ENCODE results near the gene EXOSC7. TPM values are rescaled to one million over a fixed set of nuclear protein-coding genes. Genes with fewer than 3 reads are reported as not detected.
"Not testable (repeated sequence)": the region's sequence is repeated elsewhere in the genome, so short reads cannot be mapped to it uniquely, and the experiment has no call there.

Gene EXOSC7
- total RNA-seq, 1 donor from 2014 or later, result 49.7 TPM

DNA sequence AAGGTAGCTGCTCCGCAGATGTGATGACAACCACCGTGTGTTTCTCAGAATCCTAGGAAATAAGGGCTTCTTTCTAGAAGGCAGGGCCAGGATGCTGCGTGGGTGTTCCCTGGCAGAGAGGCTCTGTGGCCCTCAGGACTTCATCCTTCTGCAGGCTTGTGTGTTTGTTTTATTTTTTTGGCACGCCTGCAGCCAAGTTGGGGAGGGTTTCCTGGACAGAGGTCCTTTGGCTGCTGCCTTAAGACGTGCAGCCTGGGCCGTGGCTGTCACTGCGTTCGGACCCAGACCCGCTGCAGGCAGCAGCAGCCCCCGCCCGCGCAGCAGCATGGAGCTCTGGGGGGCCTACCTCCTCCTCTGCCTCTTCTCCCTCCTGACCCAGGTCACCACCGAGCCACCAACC, 50.0 kb downstream of the EXOSC7 start, which contains the start of gene CLEC3B:
TSS of gene CLEC3B (plus strand) at position 266 of the 400 bp plus-strand sequence. CDS start at position 326, 60 bp downstream.
- DNase-seq, result peak; percentile 89

DNA sequence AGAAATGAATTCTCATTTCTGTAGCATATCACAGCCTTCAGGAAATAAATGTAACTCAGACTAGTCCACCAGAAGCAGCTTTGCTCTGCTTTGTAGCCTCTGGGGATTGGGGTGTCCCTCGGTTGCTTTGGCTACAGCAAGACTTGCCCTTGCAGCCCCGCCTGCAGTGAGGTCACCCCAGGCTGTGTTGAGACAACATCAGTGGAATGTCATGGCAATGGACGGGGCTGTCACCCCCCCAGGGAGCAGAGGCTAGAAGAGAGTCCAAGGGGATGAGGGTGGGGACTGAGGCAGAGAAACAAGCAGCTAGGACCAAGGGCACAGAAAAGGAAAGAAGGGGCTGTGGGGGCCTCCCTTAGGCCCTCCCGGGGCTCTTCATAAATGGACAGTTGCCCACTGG, 50.9 kb downstream of the EXOSC7 start:
- peak; percentile 55 for DNase-seq

DNA sequence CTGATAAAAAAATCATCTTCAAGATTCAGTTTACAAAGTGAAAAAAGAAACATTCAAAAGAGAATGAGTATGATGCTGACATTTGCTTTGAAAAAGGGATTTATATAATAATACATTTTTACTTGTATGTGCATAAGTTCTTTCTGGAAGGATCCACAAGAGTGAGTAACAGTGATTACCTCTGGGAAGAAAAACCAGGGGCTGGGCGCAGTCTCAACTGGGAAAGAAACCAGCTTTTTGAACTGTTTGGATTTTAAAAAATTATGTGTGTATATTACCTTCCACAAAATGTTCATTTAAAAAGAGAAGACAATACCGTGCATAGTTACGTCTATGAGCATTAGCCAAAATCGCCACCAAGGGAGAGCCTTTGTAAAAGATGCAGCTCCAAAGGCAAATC, 51.4 kb downstream of the EXOSC7 start:
- peak; percentile 55 for DNase-seq

DNA sequence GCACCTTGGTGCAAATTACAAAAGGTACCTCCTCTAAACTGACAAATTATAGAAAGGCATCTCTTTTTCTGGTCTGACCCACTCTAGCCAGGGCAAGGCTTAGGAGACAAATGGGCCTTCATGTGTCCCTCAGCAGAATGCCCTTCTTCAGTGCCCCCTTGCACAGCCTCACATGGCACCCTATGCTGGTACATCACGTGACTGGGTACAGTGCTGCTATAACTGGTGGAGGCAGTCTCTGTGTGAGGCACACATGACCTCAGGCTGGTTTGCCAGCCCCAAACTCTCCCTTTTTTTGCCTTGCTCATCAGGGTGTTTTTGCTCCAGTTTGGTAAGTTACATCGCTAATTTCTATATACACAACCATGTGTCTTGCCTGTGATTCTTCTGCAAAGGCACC, 53.2 kb downstream of the EXOSC7 start:
- no peak for DNase-seq

DNA sequence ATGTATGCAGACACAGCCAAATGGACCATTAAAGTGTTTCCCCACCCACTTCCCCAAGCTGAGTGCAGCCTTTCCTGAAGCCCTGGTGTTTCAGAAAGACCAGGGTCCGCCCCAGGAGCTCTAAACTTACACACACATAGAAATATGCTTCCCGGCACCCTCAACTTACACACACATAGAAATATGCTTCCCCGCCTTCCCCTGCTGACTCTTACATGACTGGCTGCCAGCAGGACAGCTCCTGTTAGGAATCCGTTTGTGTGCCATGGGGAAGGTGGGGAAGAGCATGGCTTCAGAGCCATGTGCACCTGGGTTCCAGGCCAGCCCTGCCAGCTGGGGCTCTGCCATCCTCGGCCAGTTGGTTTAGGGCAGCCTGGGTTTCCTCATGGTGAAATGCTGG, 53.6 kb downstream of the EXOSC7 start:
- DNase-seq, result peak; percentile 34

DNA sequence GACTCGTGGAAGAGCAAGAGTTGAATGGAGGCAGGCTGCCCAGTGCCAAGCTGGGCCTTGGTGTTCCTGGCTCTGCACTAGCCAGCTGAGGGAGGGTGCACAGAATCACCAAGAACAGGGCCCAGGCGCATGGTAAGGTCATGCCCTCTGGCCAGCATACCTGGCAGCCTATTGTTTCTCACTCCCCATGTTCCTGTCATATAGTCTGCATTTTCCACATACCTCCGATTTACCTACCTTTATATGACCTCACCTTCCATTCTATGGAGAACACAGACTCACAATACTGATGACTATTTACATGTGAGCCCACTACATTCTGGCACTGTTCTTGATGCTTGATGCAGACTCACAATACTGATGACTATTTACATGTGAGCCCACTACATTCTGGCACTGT, 55.5 kb downstream of the EXOSC7 start:
- no peak for DNase-seq

DNA sequence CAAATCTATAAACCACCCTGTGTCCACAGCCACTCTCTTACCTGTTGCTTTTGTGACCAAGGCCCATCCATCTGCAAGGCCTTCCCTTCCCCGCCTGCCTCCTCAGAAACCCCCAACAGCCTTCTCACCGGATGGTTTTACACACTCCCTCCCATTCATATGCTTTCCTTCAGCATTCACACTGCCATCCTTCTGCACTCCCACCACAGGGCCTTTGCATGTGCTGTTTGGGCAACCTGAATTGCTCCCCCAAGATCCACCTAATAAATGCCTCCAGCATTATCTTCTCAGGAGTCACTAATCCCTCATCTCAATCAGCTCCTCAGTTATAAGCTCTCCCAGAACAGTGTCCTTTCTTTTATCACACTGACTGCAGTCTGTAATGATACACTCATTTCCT, 56.1 kb downstream of the EXOSC7 start:
- no peak for DNase-seq

DNA sequence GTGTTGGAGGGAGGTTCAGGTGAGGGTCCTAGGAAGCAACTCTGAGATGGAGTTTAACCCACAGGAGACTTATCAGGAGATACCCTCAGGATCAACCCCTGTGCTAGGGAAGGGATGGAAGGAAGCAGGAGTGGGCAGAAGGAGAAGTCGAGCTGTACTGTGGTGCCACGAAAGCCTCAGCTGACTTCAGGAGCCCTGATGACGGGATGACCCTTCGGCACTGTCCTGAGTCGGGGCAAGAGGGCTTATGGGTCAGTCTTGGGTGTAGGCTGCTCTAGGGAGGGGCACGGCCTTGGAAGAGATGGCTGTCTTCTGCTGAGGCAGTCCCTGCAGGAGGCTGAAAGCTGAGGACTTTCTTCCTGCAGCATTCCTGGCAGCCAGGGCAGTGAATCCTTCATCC, 57.7 kb downstream of the EXOSC7 start:
- DNase-seq, result no peak

DNA sequence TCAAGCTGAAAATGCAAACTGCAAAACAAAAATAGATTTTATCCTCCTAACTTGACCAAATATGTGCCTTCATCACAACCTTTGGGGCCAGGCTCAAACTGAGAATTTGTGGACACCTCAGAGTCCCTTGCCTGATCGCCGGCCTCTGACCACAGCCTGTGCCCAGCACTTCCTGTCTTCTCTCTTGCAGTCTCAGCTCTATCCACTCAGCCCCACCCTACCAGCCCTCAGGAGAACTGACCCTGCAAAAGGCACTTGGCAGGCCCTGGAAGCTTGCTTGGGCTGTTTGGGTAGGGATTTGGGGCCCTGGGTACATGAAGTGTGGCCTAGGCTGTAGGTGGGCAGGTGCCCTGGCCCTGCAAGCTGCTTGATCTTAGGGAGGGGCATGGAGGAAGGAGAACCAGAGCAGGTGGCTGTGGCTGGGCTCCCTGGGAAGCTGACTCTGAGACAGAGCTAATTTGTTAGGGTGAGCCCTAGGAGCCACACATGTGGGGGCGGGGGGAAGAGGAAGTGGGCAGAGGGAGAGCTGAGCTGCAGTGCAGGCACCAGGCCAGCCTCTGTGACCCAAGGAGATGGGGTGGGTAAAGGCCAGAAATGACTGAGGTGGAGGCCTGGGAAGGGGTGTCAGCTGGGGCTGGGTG, 58.7 kb downstream of the EXOSC7 start:
- no peak for DNase-seq

DNA sequence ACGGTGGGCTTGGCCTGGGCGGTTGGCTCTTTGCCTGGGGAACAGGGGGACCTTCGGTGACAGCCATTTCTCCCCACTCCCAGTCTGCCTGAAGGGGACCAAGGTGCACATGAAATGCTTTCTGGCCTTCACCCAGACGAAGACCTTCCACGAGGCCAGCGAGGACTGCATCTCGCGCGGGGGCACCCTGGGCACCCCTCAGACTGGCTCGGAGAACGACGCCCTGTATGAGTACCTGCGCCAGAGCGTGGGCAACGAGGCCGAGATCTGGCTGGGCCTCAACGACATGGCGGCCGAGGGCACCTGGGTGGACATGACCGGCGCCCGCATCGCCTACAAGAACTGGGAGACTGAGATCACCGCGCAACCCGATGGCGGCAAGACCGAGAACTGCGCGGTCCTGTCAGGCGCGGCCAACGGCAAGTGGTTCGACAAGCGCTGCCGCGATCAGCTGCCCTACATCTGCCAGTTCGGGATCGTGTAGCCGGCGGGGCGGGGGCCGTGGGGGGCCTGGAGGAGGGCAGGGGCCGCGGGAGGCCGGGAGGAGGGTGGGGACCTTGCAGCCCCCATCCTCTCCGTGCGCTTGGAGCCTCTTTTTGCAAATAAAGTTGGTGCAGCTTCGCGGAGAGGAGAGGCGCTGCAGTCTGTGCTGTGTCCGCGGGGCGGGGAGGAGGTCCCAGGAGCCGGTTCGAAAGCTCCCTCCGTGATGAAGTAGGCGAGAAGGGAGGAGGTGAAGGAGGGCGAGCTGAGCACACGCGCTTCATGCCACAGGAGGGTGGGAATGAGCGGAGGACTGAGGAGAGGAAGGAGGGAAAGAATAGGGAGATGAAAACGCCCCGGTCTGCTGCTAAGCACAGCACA, 59.6 kb downstream of the EXOSC7 start:
- DNase-seq, result peak; percentile 64

DNA sequence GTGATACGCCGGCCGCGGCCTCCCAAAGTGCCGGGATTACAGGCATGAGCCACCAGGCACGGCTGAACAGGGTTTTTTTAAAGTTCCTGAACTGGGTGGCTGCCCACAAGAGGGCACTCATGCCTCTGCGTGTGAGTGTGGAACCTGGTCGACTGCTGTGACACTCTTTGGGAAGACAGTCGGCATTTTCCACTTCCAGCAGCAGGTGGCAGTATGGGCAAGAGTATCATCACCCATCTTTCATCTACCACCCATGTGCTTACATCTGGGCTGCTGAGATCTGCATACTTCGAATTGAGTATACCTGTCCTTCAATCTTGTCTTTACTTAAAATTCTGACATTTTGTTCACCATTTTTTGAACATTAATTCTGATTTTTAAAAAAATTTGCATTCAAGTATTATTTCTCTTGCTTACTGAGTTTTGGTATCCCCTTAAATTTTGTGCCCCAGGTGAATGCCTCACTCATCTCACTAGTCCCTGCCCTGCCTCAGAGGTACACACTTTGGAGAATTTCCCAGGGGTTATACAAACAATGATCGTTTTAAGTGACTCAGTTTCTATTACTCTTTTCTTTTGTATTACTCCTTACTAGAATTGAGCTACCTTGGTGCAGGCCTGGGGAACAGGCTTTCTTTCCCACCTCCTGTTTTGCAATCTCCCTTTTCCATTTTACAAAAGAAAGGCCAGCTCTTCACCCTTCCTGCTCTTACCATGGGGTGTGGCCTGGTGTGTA, 61.8 kb downstream of the EXOSC7 start:
- peak; percentile 97 for DNase-seq

DNA sequence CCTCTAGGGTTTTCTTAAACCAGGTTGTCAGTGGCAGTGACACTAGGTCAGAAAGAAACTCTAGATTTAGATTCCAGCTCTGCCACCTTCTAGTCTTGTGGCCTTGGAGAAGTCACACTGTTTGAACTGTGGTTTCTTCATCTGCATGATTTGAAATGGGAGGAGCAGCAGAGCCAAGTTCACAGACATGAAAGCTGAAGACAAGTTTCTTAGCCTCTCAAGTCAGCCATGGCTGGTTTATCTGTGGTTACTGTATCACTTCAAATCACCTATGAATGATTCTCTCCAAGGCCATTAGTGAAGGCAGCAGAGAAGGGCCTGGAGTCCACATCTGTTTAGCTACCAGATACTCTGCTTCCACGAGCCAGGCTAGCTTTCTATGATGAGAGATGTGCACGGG, 65.6 kb downstream of the EXOSC7 start:
- no peak for DNase-seq

DNA sequence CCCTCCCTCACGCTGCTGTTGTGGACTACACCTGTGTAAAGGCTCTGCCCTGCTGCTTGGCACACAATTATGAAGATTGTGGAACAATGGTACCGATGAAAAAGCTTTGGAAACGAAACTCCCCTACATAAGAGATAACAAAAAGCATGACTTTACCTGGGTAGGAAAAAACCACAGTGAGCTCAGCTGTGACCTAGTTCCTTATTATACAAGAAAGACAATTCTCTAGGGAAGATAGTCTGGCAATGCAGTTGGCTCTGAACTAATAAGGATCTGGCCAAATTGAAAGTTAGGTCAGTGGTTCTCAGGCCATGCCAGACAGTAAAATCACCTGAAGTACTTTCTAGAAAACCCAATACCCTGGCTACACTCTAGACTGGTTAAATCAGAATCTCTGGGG, 66.1 kb downstream of the EXOSC7 start:
- DNase-seq, result no peak

DNA sequence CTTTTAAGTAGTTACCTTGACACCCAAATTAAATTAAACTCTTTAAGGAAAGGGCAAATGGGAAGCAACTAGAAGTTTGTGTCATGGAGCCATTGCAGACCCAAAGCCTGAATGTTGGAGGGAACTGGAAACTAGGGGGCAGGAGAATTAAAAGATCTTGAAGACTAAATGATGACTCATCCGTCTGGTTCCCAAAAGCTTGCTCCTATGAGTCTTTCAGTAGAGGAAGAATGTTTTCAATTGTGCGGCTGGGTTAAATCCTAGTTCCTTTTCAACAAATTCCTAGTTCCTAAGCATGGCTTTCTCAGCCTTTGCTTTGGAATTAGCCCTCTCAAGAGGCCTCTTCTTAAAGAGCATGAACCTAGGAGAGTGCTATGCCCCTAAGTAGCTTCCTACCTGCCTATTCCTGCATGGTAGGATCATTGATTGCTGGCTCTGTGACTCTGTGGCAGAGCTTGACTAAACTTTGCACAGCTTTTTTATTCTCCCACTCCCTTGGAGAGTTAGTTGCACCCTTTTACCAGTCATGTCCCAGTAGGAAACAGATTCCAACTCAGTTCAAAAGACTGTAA, 67.8 kb downstream of the EXOSC7 start:
- peak; percentile 46 for DNase-seq

DNA sequence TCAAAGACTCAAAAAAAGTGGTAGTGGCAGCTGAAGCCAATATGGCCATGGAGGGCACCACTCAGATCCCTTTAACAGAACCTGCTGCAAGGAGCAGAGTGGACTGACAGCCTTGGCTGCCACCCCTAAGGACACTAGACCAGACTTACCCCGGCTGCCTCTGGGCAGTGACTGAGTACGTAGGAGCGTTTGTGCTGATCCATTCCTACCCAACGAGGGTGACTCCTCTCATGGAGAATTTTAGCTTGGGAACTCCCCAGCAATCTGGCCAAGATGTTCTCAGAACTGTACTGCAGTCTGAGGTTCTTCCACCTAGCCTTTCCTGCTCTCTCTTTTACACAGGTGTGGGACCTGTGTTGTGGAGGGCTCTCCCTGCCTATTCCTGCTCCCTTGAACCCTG, 72.2 kb downstream of the EXOSC7 start:
- DNase-seq, result no peak

DNA sequence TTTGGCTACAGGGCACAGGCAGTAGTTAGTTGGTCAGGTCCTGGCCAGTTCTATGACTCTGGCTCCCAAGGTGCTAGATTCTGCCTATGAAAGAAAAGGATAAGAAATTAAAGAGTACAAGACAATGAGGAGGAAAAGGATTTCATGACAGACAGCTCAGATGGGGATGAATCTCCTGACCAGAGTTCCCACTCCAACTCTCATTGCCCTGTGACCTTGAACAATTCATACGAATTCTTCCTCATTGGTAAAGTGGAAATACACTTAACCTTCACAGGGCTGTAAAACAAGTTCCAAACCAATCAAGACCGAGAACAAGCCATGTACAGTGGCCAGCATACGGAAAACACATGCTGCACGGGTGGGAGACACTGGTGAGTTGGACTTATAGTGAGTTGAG, 73.8 kb downstream of the EXOSC7 start:
- DNase-seq, result no peak

DNA sequence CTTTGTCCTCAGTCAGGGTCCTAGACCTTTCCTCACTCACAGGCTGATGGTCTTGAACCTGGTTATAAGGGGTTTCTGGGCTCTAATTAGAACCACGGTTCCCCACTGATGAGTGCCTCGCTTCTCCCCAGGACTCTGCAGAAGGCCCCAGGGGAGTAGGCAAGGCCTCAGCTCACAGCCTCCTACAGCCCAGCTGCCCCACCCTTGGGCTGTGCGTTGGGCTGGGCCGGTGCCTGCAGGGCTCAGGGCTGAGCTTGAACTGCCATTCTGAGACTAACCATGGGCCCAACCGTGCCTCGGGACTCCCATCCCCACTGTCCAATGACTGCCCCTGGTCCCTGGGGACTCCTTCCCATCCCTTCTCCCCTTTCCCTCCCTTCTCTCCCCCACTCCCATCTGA, 75.6 kb downstream of the EXOSC7 start:
- no peak for DNase-seq

DNA sequence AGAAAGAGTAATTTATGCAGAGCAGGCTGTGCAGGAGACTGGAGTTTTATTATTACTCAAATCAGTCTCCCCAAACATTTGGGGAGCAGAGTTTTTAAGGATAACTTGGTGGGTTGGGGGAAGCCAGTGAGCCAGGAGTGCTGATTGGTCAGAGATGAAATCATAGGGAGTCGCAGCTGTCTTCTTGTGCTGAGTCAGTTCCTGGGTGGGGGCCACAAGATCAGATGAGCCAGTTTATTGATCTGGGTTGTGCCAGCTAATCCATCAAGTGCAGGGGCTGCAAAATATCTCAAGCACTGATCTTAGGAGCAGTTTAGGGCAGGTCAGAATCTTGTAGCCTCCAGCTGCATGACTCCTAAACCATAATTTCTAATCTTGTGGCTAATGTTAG, 77.8 kb downstream of the EXOSC7 start:
- not testable (repeated sequence) for DNase-seq

DNA sequence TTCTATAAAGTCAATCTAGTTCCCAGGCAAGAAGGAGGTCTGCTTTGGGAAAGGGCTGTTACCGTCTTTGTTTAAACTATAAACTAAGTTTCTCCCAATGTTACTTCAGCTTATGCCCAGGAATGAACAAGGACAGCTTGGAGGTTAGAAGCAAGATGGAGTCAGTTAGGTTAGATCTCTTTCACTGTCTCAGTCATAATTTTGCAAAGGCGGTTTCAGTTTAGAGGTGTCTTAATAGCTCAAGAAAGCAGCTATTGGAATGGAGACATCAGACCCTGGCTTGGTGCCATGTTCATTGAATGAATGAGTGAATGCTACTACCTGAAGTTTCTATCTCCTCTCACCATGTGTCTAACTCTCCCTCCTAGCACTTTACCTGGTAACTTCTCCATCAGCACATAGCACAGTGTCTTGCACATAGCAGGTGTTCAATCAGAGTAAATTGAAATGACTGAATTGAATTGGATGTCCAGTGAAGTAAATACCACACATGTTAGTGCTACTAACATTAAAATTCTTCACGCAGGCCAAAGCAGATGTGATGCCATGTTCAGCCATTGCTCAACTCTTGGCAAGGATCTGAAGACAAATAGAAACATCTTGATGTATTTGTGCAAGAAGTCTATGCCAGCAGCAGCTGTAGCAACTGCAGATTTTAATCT, 78.3 kb downstream of the EXOSC7 start:
- DNase-seq, result peak; percentile 37

DNA sequence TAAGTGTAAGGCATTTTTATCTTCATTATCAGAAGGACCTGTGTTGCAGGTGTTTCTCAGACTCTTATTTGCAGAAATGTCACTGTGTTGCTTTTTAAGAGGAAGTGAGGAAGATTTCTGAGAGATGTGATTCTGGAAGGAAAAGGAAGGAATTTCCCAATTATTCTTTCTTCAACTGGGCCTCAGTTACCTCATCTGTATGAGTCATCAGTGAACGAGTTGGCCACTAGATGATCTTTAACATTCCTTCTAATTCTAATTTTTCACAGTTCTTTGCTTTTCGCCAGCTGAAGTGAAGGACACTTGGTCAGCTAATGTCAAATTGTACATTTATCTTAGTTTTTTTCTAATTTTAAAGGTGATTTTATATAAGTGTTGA, 79.0 kb downstream of the EXOSC7 start:
- DNase-seq, result peak; percentile 13

DNA sequence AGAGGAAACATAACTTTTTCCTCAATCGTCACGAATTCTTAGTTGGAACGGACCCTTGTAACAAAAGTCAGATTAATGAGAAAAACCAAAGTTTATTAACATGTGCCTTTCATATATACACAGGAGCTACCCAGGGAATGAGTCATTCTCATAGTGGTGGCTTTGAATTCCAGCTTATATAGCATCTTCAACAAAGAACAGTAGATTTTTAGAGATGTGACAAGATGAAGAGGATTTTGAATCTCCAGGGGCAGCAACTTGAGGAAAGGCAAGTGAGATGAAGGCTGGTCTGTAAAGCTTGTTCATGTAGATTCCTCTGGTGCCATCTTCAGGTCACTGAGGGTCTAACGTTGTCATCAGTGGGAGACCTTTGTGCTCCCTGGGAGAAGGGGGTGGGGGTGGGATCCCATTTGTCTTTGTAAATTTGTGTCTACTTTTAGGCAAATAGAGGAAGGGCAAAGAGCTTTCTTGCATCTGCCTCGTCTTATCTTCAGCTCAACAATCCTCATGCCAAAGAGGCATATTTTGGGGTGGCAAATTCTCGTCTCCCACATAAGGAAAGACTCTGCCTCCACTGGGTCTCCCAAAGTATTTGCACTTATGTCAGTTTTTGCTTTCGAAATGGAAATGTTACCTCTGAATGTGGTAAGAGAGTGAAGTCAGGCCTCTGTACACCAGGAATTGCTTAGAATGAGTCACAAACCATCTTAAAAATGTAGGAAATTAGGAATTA, 79.5 kb downstream of the EXOSC7 start:
- DNase-seq, result peak; percentile 48

Measured in tongue (tissue), 2 donors.